HL-60/S4 (cell line): ENCODE data around the gene CTCF.

Experiments used
- in situ Hi-C: fragments of 300-500 bp; cut with MboI; formaldehyde crosslinking; loops from 2 replicates; pipeline ENCODE4 v1.14.3; 2022; ENCODE audit warnings: low sequenced_read_pairs

CTCF gene

GRCh38 chr16:67649494-67649931 is 87.2 kb downstream of the CTCF start:
- in situ Hi-C loops, result no loop called here

GRCh38 chr16:67650023-67650422 is 87.7 kb downstream of the CTCF start:
- in situ Hi-C loops, result no loop called here

GRCh38 chr16:67651039-67651438 is 88.7 kb downstream of the CTCF start:
- in situ Hi-C loops, result no loop called here

- in situ Hi-C loops, result no loop called here
Measured at GRCh38 chr16:67651847-67652246, 89.5 kb downstream of the CTCF start.

GRCh38 chr16:67652578-67653127 is 90.3 kb downstream of the CTCF start:
- in situ Hi-C loops, result no loop called here

- in situ Hi-C loops, result no loop called here
Measured at GRCh38 chr16:67653128-67653788, 90.9 kb downstream of the CTCF start.

GRCh38 chr16:67653789-67654402 is 91.6 kb downstream of the CTCF start:
- in situ Hi-C loops, result no loop called here

GRCh38 chr16:67654403-67654911 is 92.1 kb downstream of the CTCF start:
- in situ Hi-C loops, result no loop called here

GRCh38 chr16:67655363-67655762 is 93.0 kb downstream of the CTCF start:
- in situ Hi-C loops, result no loop called here

- in situ Hi-C loops, result no loop called here
Measured at GRCh38 chr16:67656344-67657016, 94.2 kb downstream of the CTCF start.

GRCh38 chr16:67657017-67657608 is 94.8 kb downstream of the CTCF start:
- in situ Hi-C loops, result no loop called here

GRCh38 chr16:67657751-67658518 is 95.6 kb downstream of the CTCF start:
- in situ Hi-C loops, result no loop called here

- in situ Hi-C loops, result no loop called here
Measured at GRCh38 chr16:67658849-67659674, 96.7 kb downstream of the CTCF start.

GRCh38 chr16:67659675-67660563 is 97.6 kb downstream of the CTCF start, which contains the start of gene ACD:
Gene ACD, minus strand, starts transcription at chr16:67660260. Its CDS starts 40 bp downstream, at chr16:67660220.
- in situ Hi-C loops, result loop anchor here (10.0 kb wide), 1 partner anchor 275 kb away; the partner anchor contains the start of genes CTRL and PSMB10

GRCh38 chr16:67660564-67661028 is 98.3 kb downstream of the CTCF start, which contains the start of gene PARD6A:
Gene PARD6A, plus strand, starts transcription at chr16:67660960. Its CDS starts 79 bp downstream, at chr16:67661039.
- in situ Hi-C loops, result loop anchor here (10.0 kb wide), 1 partner anchor 274 kb away; the partner anchor contains the start of genes CTRL and PSMB10

- in situ Hi-C loops, result loop anchor here (10.0 kb wide), 1 partner anchor 274 kb away; the partner anchor contains the start of genes CTRL and PSMB10
Measured at GRCh38 chr16:67661101-67661761, 98.9 kb downstream of the CTCF start.
